ENCODE results near the gene RAB3GAP1. TPM values are rescaled to one million over a fixed set of nuclear protein-coding genes. Genes with fewer than 3 reads are reported as not detected.

Gene RAB3GAP1
- total and polyA plus RNA-seq, 2 of the 4 experiments (the other 2 are of a cell fraction) = 21.2 to 65.8 TPM

DNA sequence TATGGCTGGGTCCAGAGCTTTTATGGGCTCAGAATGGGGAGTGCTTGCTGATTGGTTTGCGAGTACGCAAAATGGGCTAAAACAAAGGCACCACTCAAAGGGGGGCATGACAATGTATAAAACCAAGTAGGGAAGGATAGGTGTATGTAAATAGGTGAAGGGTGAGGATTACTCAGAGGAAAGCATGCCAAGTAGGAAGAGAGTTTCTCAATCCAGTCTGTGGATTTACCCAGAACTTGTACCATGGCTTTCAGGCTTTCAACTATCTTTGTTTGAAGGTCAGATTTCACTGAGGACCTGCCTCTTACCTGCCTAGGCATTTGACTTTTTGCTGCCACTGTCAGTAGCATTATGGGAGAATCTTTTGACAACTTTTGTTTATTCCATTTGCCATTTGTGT lies 92.3 kb downstream of the RAB3GAP1 start:
- no peak overlapping the region for H3K56ac ChIP-seq (ENCODE audit: extremely low read depth, insufficient read depth, low read length)
- no peaks in the 10 kb centered on the region for H3K27me3 ChIP-seq (ENCODE audit: control insufficient read depth, insufficient read depth, low read length)
- in situ Hi-C loops (cut with MboI; ENCODE audit: low sequenced_read_pairs) (no loop called here), dilution Hi-C loops (cut with HindIII; ENCODE audit: low sequenced_read_pairs, unreplicated experiment) (no loop called here), intact Hi-C loops (cut with micrococcal nuclease) (no loop called here)
- no peak overlapping the region for H2BK15ac ChIP-seq (ENCODE audit: low read depth, low read length)
- no peaks in the 10 kb centered on the region; the same call in 1 of the 2 replicates for H3K9me1 ChIP-seq (ENCODE audit: insufficient read depth, low read length)
- no TSS peak for BruUV-seq (replicated peaks)
- DNase-seq = no peak
- no peaks in the 10 kb centered on the region for H3K9me3 ChIP-seq (ENCODE audit: control insufficient read depth, insufficient read depth, low read length)
- H3K79me1 ChIP-seq (ENCODE audit: low read depth in 1 of 2, low read length in 2 of 2) = peaks cover 7 to 17% of the 10 kb centered on the region in 2 experiments; a peak in 3 of 4 replicates
- POLR2A ChIA-PET (ENCODE audit: unreplicated experiment) = no interaction called here
- no peak overlapping the region for H3K18ac ChIP-seq (ENCODE audit: low read depth, low read length)
- no peak overlapping the region for H3K14ac ChIP-seq (replicated peaks; ENCODE audit: low read depth, low read length)
- H2BK20ac ChIP-seq (ENCODE audit: low read depth, low read length) = no peak overlapping the region
- no peak overlapping the region for H4K5ac ChIP-seq (ENCODE audit: low read depth, low read length)
- no peak overlapping the region for H2AK9ac ChIP-seq (replicated peaks; ENCODE audit: low read depth, low read length, poor library complexity)
- no peak overlapping the region for H2AFZ ChIP-seq (replicated peaks; ENCODE audit: low read length, poor library complexity)
- H3K23ac ChIP-seq (ENCODE audit: low read depth, low read length) = no peak overlapping the region
- H3K27ac ChIP-seq (ENCODE audit: insufficient read depth, low read length) = no peak overlapping the region
- H3K36me3 ChIP-seq (ENCODE audit: control insufficient read depth, insufficient read depth, low read length) = peaks cover 4% of the 10 kb centered on the region; the same call in 1 of the 2 replicates
- no peak overlapping the region for H3K9ac ChIP-seq (ENCODE audit: low read depth, low read length)
- TF ChIP-seq MAZ (IDR thresholded peaks at IDR 0.05; ENCODE audit: borderline replicate concordance, low read depth, low read length) (no peak), RAD21 (IDR thresholded peaks at IDR 0.05; ENCODE audit: low read length) (no peak), ELK1 (IDR thresholded peaks at IDR 0.05; ENCODE audit: borderline replicate concordance, low read depth, low read length) (no peak), MXI1 (IDR thresholded peaks at IDR 0.05; ENCODE audit: borderline replicate concordance, low read depth, low read length) (no peak), NFE2L2 (IDR thresholded peaks at IDR 0.05; ENCODE audit: low read depth, low read length) (no peak), FOS (IDR thresholded peaks at IDR 0.05; ENCODE audit: low read depth, low read length) (no peak), POLR2A (IDR thresholded peaks at IDR 0.05; ENCODE audit: low read depth, low read length) (no peak)
- no peak overlapping the region for H2AK5ac ChIP-seq (ENCODE audit: low read depth, low read length)
- H2BK120ac ChIP-seq (ENCODE audit: low read depth, low read length) = no peak overlapping the region
- H4K91ac ChIP-seq (ENCODE audit: insufficient read depth, low read depth, low read length) = no peak overlapping the region
- no peak overlapping the region for H3K4me3 ChIP-seq (ENCODE audit: insufficient read depth, low read depth, low read length)
- no peak for ATAC-seq (ENCODE audit: low read depth)
- H3K4me2 ChIP-seq (ENCODE audit: low read depth, low read length) = no peak overlapping the region
- WGBS, 2 experiments (ENCODE audit: extremely low coverage in 2 of 2, insufficient read length in 1 of 2) = no CpG with 5 or more reads among the region's 2 CpGs
- no peak overlapping the region for H3K4ac ChIP-seq (ENCODE audit: low read depth, low read length)
- no peaks in the 10 kb centered on the region for H4K20me1 ChIP-seq (ENCODE audit: insufficient read depth, low read length)
- CTCF ChIA-PET = no interaction called here
- H3K4me1 ChIP-seq (ENCODE audit: control insufficient read depth, insufficient read depth, low read length) = no peaks in the 10 kb centered on the region
- no peak overlapping the region for H4K8ac ChIP-seq (ENCODE audit: low read depth in 2 of 2, low read length in 2 of 2)
- no peak overlapping the region for H2BK5ac ChIP-seq (ENCODE audit: low read depth, low read length, poor library complexity, severe bottlenecking)
